Activated CD4-positive, alpha-beta T cell treated with anti-CD3 and anti-CD28 coated beads, Interleukin-2, amount 10 ng/mL, durations not matched to agents 24 days and 14 days (primary cell): ENCODE data around the gene MYO1H. TPM values are rescaled to one million over a fixed set of nuclear protein-coding genes. Genes with fewer than 3 reads are reported as not detected.
"Not testable (repeated sequence)": the region's sequence is repeated elsewhere in the genome, so short reads cannot be mapped to it uniquely, and the experiment has no call there.

Experiments used
- DNase-seq: peaks from one replicate; pipeline ENCODE4 v3.0.0; 2022
- H3K27ac Mint-ChIP-seq: one replicate; pipeline ENCODE4 v1.8.0; 2022; ENCODE audit warnings: mild to moderate bottlenecking, mixed read lengths
- H3K27me3 Mint-ChIP-seq: one replicate; pipeline ENCODE4 v1.8.0; 2022; ENCODE audit warnings: mixed read lengths
- H3K36me3 Mint-ChIP-seq: one replicate; pipeline ENCODE4 v1.8.0; 2022; ENCODE audit warnings: low read depth, mild to moderate bottlenecking, mixed read lengths
- H3K4me1 Mint-ChIP-seq: one replicate; pipeline ENCODE4 v1.8.0; 2021; ENCODE audit warnings: mixed read lengths
- H3K4me3 Mint-ChIP-seq: one replicate; pipeline ENCODE4 v1.8.0; 2022; ENCODE audit warnings: mild to moderate bottlenecking, moderate library complexity, mixed read lengths
- H3K9me3 Mint-ChIP-seq: one replicate; pipeline ENCODE4 v1.8.0; 2021; ENCODE audit warnings: mixed read lengths
- intact Hi-C: fragments of 100-400 bp; cut with micrococcal nuclease; formaldehyde crosslinking; loops from one replicate; pipeline ENCODE4 v1.15.1; 2023
- total RNA-seq: library from RNA; stranded (reverse); gene quantifications from 2 replicates; pipeline ENCODE4 v1.2.3, GENCODE V29; 2022

Gene MYO1H
- total RNA-seq, 1 donor from 2014 or later, result not detected

DNA sequence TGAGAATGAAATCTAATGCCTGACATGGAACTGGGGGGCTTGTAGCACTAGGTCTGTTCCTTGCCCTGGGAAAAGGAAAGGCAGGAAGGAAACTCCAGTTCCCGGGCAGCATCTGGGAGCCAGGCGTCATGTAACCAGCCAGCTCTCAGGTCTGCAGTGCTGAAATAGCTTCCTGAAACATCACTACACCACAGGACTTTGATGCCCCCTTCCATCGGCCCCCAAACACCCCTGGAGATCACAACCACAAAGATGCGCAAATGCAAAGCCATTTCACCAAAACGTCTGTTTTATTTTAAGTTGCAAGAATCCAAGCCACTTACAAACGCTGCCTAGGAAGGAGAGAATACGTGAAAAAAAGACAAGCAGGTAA lies 88.5 kb downstream of the MYO1H start:
- no peak overlapping the region for H3K27ac Mint-ChIP-seq

DNA sequence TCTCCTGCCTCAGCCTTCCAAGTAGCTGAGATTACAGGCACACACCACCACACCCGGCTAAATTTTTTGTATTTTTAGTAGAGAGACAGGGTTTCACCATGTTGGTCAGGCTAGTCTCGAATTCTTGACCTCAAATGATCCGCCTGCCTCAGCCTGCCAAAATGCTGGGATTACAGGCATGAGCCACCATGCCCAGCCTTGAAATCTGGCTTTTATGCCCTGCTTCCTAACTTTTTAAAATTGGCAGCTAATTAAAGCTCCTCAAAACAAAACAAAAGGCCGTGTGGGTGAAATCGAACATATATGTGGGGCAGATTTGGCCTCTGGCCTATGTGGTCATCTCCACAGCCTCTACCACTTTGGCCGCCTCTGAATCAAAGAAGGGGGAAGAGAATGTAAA lies 91.5 kb downstream of the MYO1H start:
- H3K4me3 Mint-ChIP-seq, result no peak overlapping the region
- no peaks in the 10 kb centered on the region for H3K36me3 Mint-ChIP-seq
- intact Hi-C loops, result no loop called here
- H3K27ac Mint-ChIP-seq, result no peak overlapping the region
- H3K9me3 Mint-ChIP-seq, result no peaks in the 10 kb centered on the region
- H3K27me3 Mint-ChIP-seq, result no peaks in the 10 kb centered on the region
- H3K4me1 Mint-ChIP-seq, result no peaks in the 10 kb centered on the region
- no peak for DNase-seq

More for the DNA sequence above, 88.5 kb downstream of the MYO1H start:
- intact Hi-C loops, result no loop called here
- H3K27me3 Mint-ChIP-seq, result no peaks in the 10 kb centered on the region
- DNase-seq, result no peak
- H3K9me3 Mint-ChIP-seq, result no peaks in the 10 kb centered on the region
- H3K36me3 Mint-ChIP-seq, result no peaks in the 10 kb centered on the region
- H3K4me1 Mint-ChIP-seq, result peaks cover 8% of the 10 kb centered on the region
- H3K4me3 Mint-ChIP-seq, result no peak overlapping the region

DNA sequence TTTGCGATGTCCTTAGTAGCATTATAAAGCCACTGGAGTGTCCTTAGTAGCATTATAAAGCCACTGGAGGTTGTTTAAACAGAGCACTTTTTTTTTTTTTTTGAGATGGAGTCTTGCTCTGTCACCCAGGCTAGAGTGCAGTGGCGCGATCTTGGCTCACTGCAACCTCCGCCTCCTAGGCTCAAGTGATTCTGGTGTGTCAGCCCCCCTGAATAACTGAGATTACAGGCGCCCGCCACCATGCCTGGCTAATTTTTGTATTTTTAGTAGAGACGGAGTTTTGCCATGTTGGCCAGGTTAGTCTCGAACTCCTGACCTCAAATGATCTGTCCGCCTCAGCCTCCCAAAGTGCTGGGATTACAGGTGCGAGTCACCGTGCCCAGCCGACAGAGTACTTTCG lies 92.3 kb downstream of the MYO1H start:
- H3K9me3 Mint-ChIP-seq, H3K4me3 Mint-ChIP-seq, H3K4me1 Mint-ChIP-seq, H3K27ac Mint-ChIP-seq, intact Hi-C loops, H3K27me3 Mint-ChIP-seq, DNase-seq, H3K36me3 Mint-ChIP-seq: not testable (repeated sequence)

DNA sequence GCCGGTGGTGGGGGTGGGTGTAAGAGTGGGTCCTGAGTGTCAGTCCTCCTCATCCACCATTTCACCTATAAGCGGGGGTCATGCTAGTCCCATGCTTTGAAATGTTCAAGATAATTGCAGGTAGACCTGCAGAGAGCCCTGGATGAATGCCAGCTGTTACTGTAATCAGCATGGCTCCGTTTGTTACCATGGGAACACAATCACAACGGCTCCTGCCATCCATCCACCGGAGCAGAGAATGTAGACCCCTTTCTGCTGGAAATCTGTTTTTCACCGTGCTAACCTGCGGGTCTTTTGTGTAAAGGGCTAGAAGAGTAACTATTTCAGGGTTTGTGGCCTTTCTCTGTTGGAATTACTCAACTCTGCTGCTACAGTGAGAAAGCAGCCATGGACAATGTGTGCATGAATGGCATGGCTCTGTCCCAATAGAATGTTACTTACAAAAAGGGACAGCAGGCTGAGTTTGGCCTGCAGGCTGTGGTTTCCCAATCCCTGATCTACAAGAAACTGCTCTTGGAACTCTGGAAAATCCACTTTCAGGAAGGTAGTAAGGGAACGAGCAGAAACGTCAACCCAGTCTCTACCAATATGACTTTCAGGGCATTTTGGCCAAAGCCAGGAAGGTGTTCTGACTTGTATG lies 93.3 kb downstream of the MYO1H start:
- no peak for DNase-seq
- H3K9me3 Mint-ChIP-seq, result no peaks in the 10 kb centered on the region
- H3K36me3 Mint-ChIP-seq, result no peaks in the 10 kb centered on the region
- intact Hi-C loops, result no loop called here
- no peak overlapping the region for H3K4me3 Mint-ChIP-seq
- H3K27me3 Mint-ChIP-seq, result no peaks in the 10 kb centered on the region
- no peak overlapping the region for H3K27ac Mint-ChIP-seq
- no peaks in the 10 kb centered on the region for H3K4me1 Mint-ChIP-seq

DNA sequence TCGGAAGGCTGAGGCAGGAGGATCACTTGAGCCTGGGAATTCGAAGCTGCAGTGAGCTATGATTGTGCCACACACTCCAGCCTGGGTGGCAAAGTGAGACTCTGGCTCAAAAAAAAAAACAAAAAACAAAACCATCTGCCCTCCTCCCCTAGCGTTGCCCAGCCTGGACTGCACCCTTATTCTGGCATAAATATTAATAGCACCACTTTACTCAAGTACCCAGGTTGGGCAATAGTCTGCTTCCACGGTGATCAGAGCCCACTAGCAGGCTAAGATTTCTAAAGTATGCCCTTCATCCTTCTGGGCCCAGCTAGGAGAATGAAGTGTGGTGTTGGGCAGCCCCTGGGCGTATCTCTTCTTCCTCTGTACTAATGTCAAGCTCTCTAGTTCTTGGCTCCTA lies 96.1 kb downstream of the MYO1H start:
- Mint-ChIP-seq H3K4me1 (no peaks in the 10 kb centered on the region), H3K27ac (no peak overlapping the region), H3K27me3 (no peaks in the 10 kb centered on the region), H3K36me3 (no peaks in the 10 kb centered on the region), H3K4me3 (no peak overlapping the region), H3K9me3 (no peaks in the 10 kb centered on the region)
- intact Hi-C loops, result no loop called here
- DNase-seq, result no peak

DNA sequence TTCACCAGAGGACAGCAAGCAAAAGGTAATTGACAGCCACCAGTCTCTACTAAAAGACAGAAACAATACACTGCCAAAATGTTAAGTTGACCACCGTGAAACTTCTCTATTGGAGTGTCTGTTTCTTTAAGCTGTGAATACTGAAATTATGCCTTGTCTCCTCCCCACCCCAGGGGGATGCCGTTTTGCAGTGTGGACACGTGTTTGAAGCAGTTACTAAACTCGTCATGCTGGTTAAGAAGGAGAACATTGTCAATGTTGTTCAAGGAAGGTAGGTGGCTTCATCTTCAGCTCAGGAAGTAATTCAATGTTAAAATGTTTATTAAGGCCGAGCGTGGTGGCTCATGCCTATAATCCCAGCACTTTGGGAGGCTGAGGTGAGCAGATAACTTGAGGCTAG lies 96.6 kb downstream of the MYO1H start:
- H3K4me3 Mint-ChIP-seq, result no peak overlapping the region
- no peaks in the 10 kb centered on the region for H3K36me3 Mint-ChIP-seq
- no peaks in the 10 kb centered on the region for H3K27me3 Mint-ChIP-seq
- intact Hi-C loops, result no loop called here
- H3K4me1 Mint-ChIP-seq, result no peaks in the 10 kb centered on the region
- H3K27ac Mint-ChIP-seq, result no peak overlapping the region
- no peak for DNase-seq
- H3K9me3 Mint-ChIP-seq, result no peaks in the 10 kb centered on the region

DNA sequence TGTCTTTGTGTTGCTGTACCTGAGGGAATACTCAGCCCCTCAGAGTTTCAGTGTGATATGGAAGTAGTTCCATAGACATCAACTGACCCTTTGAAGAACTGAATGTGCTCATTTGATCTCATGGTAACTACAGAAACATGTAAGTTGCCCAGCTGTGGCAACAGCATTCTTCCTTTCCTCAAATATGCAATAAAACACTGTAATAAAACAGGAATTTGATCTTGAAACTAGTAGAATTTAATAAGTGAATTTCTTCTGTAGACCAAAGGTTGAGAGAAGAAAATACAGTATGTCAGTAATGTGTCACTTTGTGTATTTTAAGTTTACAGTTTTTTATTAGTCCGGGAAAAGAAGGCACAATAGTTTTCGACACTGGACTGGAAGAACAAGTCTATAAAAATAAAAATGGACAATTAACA lies 97.5 kb downstream of the MYO1H start:
- H3K27ac Mint-ChIP-seq, result no peak overlapping the region
- H3K9me3 Mint-ChIP-seq, result no peaks in the 10 kb centered on the region
- no peak for DNase-seq
- no peaks in the 10 kb centered on the region for H3K27me3 Mint-ChIP-seq
- H3K36me3 Mint-ChIP-seq, result peaks cover 5% of the 10 kb centered on the region
- no peaks in the 10 kb centered on the region for H3K4me1 Mint-ChIP-seq
- intact Hi-C loops, result no loop called here
- H3K4me3 Mint-ChIP-seq, result no peak overlapping the region

DNA sequence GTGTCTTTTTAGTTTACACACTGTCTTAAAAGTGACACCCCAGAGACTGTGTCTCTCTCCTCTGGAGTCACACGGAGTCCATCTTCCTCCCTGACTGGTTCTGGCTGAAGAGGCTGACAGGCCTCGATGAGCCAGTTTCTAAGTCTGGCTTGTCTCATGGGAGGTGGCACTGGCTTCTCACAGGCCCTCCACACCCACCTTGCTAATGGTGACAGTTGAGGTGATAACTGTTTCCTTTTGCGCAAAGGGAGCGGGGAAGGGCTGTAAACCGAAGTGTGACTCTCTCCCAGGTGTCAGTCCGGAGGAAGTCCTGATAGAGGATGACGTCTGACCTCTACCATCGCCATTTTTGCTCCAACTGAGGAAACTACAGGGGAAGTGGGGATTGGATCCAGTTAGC lies 99.2 kb downstream of the MYO1H start:
- no peaks in the 10 kb centered on the region for H3K27me3 Mint-ChIP-seq
- H3K4me1 Mint-ChIP-seq, result peaks cover 2% of the 10 kb centered on the region
- no peak for DNase-seq
- H3K36me3 Mint-ChIP-seq, result peaks cover 16% of the 10 kb centered on the region
- no peak overlapping the region for H3K27ac Mint-ChIP-seq
- intact Hi-C loops, result no loop called here
- no peaks in the 10 kb centered on the region for H3K9me3 Mint-ChIP-seq
- H3K4me3 Mint-ChIP-seq, result no peak overlapping the region

DNA sequence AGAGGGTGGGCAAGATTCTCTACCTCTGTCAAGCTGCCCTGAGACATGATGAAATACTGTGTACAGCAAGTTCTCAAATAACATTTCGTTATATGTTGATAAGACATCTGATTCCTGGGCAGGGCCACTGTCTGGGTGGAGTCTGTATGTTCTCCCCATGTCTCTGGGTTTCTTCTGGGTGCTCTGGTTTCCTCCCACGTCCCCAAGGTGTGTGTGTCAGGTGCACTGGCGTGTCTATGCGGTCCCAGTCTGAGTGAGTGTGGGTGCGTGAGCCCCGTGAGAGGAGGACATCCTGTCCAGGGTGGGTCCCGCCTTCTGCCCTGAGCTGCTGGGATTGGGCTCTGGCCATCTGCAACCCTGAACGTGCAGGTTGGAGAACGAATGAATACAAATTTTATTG lies 99.8 kb downstream of the MYO1H start:
- no peaks in the 10 kb centered on the region for H3K27me3 Mint-ChIP-seq
- H3K36me3 Mint-ChIP-seq, result peaks cover 18% of the 10 kb centered on the region
- H3K9me3 Mint-ChIP-seq, result no peaks in the 10 kb centered on the region
- DNase-seq, result no peak
- H3K27ac Mint-ChIP-seq, result no peak overlapping the region
- H3K4me1 Mint-ChIP-seq, result peaks cover 2% of the 10 kb centered on the region
- H3K4me3 Mint-ChIP-seq, result no peak overlapping the region
- intact Hi-C loops, result no loop called here

DNA sequence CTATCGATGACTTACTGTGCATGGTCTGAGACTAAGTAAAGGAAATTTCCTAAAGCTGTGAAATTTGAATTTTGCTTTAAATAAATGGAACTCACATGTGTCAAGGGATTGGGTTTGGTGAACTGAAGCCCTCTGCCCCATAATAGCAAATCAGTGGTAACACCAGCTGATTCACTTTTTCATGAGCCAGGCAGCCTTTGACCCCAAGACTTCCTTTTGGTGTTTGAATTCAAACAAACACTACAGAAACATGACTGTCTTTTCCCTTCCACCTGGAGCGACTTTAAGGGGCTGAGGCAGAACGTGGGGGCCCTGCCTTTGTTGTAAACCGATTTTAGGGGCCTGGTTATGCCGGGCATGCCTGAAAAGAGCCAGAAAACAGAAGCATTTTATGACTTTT lies 100.6 kb downstream of the MYO1H start:
- intact Hi-C loops, result no loop called here
- no peak for DNase-seq
- Mint-ChIP-seq H3K4me1 (peaks cover 2% of the 10 kb centered on the region), H3K27me3 (no peaks in the 10 kb centered on the region), H3K9me3 (no peaks in the 10 kb centered on the region), H3K36me3 (peaks cover 18% of the 10 kb centered on the region), H3K27ac (no peak overlapping the region), H3K4me3 (no peak overlapping the region)

DNA sequence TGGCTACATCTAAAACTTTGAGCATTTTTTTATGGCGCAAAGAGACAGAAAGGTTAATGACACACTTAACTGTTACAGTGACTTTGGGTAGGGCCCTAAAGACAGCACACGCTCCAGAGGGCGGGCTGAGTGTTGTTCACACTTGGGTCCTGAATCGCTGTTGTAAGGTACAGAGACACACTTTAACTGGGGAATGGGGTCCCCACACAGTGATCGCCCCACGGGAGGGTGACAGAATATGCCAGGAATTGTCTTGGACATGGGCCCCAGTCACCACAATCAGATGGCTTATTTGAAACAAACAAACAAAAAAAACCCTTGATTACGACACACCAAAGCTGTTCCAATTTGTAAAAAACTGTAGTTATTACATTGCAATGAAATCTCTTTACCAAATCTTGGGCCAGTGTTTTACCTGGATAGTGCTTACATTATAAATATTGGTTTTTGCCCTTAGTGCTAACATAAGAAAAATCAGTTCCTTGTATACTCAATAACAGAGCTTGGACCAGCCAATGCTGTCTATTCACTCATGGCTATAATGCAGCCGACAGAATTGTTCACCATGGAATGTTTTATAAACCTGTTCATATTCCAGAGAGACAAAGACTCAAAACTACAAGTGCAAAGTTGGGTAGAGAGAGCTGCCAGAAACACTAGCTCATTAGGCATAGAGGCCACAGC lies 101.1 kb downstream of the MYO1H start:
- H3K4me3 Mint-ChIP-seq, result no peak overlapping the region
- H3K27me3 Mint-ChIP-seq, result no peaks in the 10 kb centered on the region
- H3K27ac Mint-ChIP-seq, result no peak overlapping the region
- DNase-seq, result no peak
- intact Hi-C loops, result no loop called here
- H3K9me3 Mint-ChIP-seq, result no peaks in the 10 kb centered on the region
- peaks cover 2% of the 10 kb centered on the region for H3K4me1 Mint-ChIP-seq
- H3K36me3 Mint-ChIP-seq, result peaks cover 23% of the 10 kb centered on the region

DNA sequence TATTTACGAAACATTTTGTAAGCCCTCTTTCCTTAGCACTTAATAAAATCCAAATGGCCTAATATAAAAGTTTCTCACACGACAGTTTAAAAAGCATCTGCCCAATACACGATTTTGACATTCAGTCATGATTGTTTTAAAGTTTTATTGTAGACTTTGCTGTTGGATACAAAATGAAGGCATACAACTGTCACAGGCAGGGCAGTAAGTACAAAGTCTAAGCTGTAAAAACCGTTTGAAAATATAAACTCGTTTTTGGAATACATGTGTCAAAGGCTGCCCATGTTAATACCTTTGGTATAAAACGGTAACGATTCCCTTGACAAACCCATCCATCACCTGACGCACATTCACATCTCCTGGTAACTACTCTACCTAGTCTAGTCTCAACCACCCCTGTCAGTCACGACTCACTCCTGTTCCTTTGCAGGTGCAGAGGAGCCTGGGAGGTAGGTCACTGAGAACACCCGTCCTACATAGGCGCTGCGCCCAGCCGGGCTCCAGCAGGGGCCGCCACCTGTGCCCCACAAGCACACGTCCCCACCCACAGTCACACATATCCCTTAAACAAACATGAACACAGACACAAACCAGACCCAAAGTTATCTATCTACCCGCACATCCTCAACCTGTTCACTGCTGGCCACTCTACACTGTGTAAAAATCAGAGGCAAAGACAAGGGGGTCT lies 102.3 kb downstream of the MYO1H start:
- no peak overlapping the region for H3K4me3 Mint-ChIP-seq
- no peak for DNase-seq
- peaks cover 30% of the 10 kb centered on the region for H3K36me3 Mint-ChIP-seq
- H3K27me3 Mint-ChIP-seq, result no peaks in the 10 kb centered on the region
- intact Hi-C loops, result no loop called here
- no peaks in the 10 kb centered on the region for H3K9me3 Mint-ChIP-seq
- H3K27ac Mint-ChIP-seq, result no peak overlapping the region
- peaks cover 2% of the 10 kb centered on the region for H3K4me1 Mint-ChIP-seq

DNA sequence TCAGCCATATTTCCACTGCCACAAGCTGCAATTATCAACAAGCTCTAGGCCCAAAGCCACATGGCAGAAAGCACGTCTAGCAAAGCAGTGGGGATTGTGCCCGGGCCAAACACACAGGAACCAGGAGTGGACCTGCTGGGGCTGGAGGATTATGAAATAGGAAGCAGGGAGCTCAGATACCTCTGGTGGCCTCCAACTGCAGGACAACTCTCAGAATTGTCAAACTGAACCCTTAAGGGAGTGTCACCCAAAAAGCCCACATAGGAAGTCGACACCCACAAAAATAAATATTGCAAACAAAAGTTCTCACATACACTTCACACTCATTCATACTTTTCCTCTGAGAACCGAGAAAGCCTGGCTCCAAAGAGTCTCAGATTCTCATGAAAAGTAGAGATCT lies 103.3 kb downstream of the MYO1H start:
- H3K4me1 Mint-ChIP-seq, result peaks cover 2% of the 10 kb centered on the region
- peaks cover 35% of the 10 kb centered on the region for H3K36me3 Mint-ChIP-seq
- H3K27ac Mint-ChIP-seq, result no peak overlapping the region
- intact Hi-C loops, result no loop called here
- no peak for DNase-seq
- H3K4me3 Mint-ChIP-seq, result no peak overlapping the region
- H3K9me3 Mint-ChIP-seq, result no peaks in the 10 kb centered on the region
- no peaks in the 10 kb centered on the region for H3K27me3 Mint-ChIP-seq

DNA sequence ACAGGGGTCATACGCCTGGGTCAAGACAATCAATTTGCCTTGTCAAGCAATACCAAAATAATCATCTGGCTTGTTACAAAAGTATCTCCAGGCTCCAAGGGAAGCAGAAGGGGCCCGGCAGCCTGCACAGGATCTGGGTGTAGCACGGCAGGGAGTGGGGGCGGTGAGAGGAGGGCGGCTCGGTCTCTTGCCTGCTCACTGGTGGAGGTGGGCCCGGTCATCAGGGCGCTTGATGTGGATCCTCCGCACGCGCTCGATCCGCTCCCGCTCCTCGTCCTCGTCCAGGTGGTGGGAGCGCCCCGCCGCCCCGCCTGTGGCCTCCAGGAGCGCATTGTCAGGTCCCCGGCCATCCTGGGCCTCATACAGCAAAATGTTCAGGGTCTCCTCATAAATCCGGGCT lies 103.7 kb downstream of the MYO1H start:
- Mint-ChIP-seq H3K9me3 (no peaks in the 10 kb centered on the region), H3K4me3 (no peak overlapping the region), H3K27ac (no peak overlapping the region), H3K4me1 (peaks cover 2% of the 10 kb centered on the region), H3K36me3 (peaks cover 38% of the 10 kb centered on the region), H3K27me3 (no peaks in the 10 kb centered on the region)
- intact Hi-C loops, result no loop called here
- no peak for DNase-seq
